OCI-LY7 (cell line): ENCODE data around the gene TFRC. TPM values are rescaled to one million over a fixed set of nuclear protein-coding genes. Genes with fewer than 3 reads are reported as not detected.
"Not testable (repeated sequence)": the region's sequence is repeated elsewhere in the genome, so short reads cannot be mapped to it uniquely, and the experiment has no call there.

Source experiments
- BruUV-seq: library from RNA; stranded (reverse); fragments of 400-500 nt; replicated peaks from 2 replicates; lab custom pipeline; 2021; lab: Mats Ljungman, UMichigan
- CTCF ChIA-PET: fragments of 300-600 bp; sonication (Branson Sonifier 250); formaldehyde crosslinking; loops from one replicate; lab custom pipeline; 2022; ENCODE audit warnings: antibody characterized with exemption; ENCODE audit not compliant: unreplicated experiment; lab: Charles Lee
- POLR2A ChIA-PET: fragments of 300-600 bp; sonication (Branson Sonifier 250); formaldehyde crosslinking; loops from one replicate; lab custom pipeline; 2022; ENCODE audit warnings: antibody characterized with exemption; lab: Charles Lee
- DNase-seq: peaks from one replicate; pipeline ENCODE4 v3.0.0-alpha.2; 2015; ENCODE audit warnings: low spot score
- H2AFZ ChIP-seq: fragments of 200-600 bp; sonication (generic), shearing (Covaris generic); 2 replicates; pipeline ENCODE4 v1.6.1; 2014; ENCODE audit warnings: mild to moderate bottlenecking, antibody characterized with exemption, low read length, moderate library complexity
- H3K27ac ChIP-seq: fragments of 200-600 bp; sonication (generic); 2 replicates; pipeline ENCODE4 v1.5.1; 2014; ENCODE audit warnings: mixed run types, low read depth, mild to moderate bottlenecking, moderate library complexity, low read length, inconsistent platforms; ENCODE audit not compliant: poor library complexity, severe bottlenecking
- H3K36me3 ChIP-seq: fragments of 200-600 bp; sonication (generic); 2 replicates; pipeline ENCODE4 v1.6.1; 2014; ENCODE audit warnings: mild to moderate bottlenecking, antibody characterized with exemption, low read length, moderate library complexity, mixed read lengths; ENCODE audit not compliant: insufficient read depth
- H3K4me1 ChIP-seq: fragments of 200-600 bp; sonication (generic); 2 replicates; pipeline ENCODE4 v1.5.1; 2014; ENCODE audit warnings: mild to moderate bottlenecking, low read length; ENCODE audit not compliant: insufficient read depth, poor library complexity, severe bottlenecking
- H3K4me2 ChIP-seq: fragments of 200-600 bp; sonication (generic); 2 replicates; pipeline ENCODE4 v1.6.1; 2014; ENCODE audit warnings: mild to moderate bottlenecking, low read length
- H3K4me3 ChIP-seq: fragments of 200-600 bp; sonication (generic); 2 replicates; pipeline ENCODE4 v1.5.1; 2014; ENCODE audit warnings: mild to moderate bottlenecking, low read depth, low read length; ENCODE audit not compliant: poor library complexity, severe bottlenecking
- H3K79me2 ChIP-seq: fragments of 200-600 bp; sonication (generic); 2 replicates; pipeline ENCODE4 v1.6.1; 2016; ENCODE audit warnings: low read depth, mild to moderate bottlenecking, low read length, moderate library complexity, mixed read lengths; ENCODE audit not compliant: insufficient read depth
- H3K9me2 ChIP-seq: fragments of 200-600 bp; sonication (generic); 2 replicates; pipeline ENCODE4 v1.6.1; 2016; ENCODE audit warnings: mild to moderate bottlenecking, low read length, mixed read lengths; ENCODE audit not compliant: insufficient read depth
- H3K9me3 ChIP-seq: fragments of 200-600 bp; sonication (generic); 2 replicates; pipeline ENCODE4 v1.6.1; 2014; ENCODE audit warnings: mild to moderate bottlenecking, mixed run types, low read length, mixed read lengths
- H4K20me1 ChIP-seq: fragments of 200-600 bp; sonication (generic); 2 replicates; pipeline ENCODE4 v1.6.1; 2014; ENCODE audit warnings: mild to moderate bottlenecking, antibody characterized with exemption, low read length, moderate library complexity, mixed read lengths; ENCODE audit not compliant: insufficient read depth
- EZH2phosphoT487 ChIP-seq: fragments of 200-600 bp; sonication (generic); IDR thresholded peaks from 2 replicates; pipeline ENCODE4 v1.6.1; 2018; ENCODE audit warnings: low read depth, borderline replicate concordance, mild to moderate bottlenecking, mixed run types, antibody characterized with exemption, low read length, moderate library complexity, mixed read lengths
- intact Hi-C: fragments of 100-400 bp; cut with micrococcal nuclease; formaldehyde crosslinking; loops from one replicate; pipeline ENCODE4 v1.10.0; 2022; ENCODE audit not compliant: unreplicated experiment
- total RNA-seq, 2 experiments: library from RNA; depleted of rRNA in 1 of 2; stranded (reverse); fragments of >200 nt in 1 of 2; shearing (Covaris generic) in 1 of 2; gene quantifications; 2 replicates each; pipeline ENCODE4 v1.2.3, GENCODE V29; 2014 to 2022
- TF ChIP-seq, protein P1 (sequence below): fragments of 200-600 bp; sonication (generic); conservative IDR thresholded peaks from 2 replicates; pipeline ENCODE4 v1.5.1; 2014; ENCODE audit warnings: mild to moderate bottlenecking, antibody characterized with exemption, low read length, moderate library complexity, mixed read lengths

TFRC gene
- total RNA-seq, 2 experiments from 2014 or later: 127 to 236 TPM

DNA sequence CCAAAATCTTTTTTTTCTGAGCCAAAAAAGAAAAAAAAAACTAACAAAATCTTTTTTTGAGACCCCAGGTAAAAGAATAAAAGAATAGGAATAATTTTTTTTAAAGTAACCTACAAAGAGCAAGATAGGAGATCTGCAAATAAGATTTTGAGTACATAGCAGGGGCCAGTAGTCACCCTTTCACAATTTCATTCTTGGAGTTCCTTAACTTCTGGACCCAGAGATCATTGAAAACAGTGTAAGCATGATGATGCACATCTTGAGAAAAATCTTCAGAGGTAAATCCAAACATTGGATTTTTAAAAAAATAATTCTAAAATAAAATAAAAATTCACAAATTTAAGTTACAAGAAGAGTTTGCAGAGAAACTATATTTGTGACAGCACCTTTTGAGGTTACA is 18.8 kb downstream of the TFRC start:
- DNase-seq: no peak
- Histone ChIP-seq H4K20me1 (no peaks in the 10 kb centered on the region), H3K27ac (no peak overlapping the region), H3K36me3 (peaks cover 99% of the 10 kb centered on the region), H3K4me2 (no peak overlapping the region), H2AFZ (no peak overlapping the region), H3K79me2 (no peaks in the 10 kb centered on the region), H3K4me3 (no peak overlapping the region), H3K9me2 (no peaks in the 10 kb centered on the region), H3K4me1 (no peaks in the 10 kb centered on the region), H3K9me3 (no peaks in the 10 kb centered on the region)
- intact Hi-C loops: no loop called here
- no TSS peak for BruUV-seq
- no peak for TF ChIP-seq EZH2phosphoT487
- TF ChIP-seq, protein P1, sequence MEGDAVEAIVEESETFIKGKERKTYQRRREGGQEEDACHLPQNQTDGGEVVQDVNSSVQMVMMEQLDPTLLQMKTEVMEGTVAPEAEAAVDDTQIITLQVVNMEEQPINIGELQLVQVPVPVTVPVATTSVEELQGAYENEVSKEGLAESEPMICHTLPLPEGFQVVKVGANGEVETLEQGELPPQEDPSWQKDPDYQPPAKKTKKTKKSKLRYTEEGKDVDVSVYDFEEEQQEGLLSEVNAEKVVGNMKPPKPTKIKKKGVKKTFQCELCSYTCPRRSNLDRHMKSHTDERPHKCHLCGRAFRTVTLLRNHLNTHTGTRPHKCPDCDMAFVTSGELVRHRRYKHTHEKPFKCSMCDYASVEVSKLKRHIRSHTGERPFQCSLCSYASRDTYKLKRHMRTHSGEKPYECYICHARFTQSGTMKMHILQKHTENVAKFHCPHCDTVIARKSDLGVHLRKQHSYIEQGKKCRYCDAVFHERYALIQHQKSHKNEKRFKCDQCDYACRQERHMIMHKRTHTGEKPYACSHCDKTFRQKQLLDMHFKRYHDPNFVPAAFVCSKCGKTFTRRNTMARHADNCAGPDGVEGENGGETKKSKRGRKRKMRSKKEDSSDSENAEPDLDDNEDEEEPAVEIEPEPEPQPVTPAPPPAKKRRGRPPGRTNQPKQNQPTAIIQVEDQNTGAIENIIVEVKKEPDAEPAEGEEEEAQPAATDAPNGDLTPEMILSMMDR: no peak
- CTCF ChIA-PET: interaction anchor here (0.7 kb wide), 1 partner anchor 211 kb away, joined by 3 read pairs; no protein-coding TSS in a partner anchor
- POLR2A ChIA-PET: interaction anchor here (0.6 to 1.3 kb wide), 2 partner anchors 11 to 488 kb away, joined by 3 to 8 read pairs; no protein-coding TSS in a partner anchor

DNA sequence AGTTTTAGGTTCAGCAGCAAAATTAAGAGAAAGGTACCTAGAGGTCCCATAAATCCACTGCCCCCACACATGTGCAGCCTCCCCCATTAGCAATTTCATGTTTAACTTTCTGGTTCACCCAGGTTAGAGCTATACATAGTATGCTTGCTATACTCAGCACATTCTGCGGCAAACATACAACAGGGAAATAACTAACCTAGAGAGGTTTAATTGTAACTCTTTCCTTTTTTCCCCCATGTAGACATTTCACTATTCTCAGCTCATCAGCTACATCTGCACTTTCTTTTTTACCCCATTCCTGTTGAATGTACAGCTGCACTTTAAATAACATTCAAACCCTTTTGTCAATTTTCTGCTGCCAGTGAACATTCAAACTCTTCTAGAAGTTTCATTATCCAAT is 21.1 kb downstream of the TFRC start:
- ChIA-PET POLR2A (no interaction called here), CTCF (no interaction called here)
- H2AFZ ChIP-seq: no peak overlapping the region
- no peaks in the 10 kb centered on the region for H3K79me2 ChIP-seq
- intact Hi-C loops: no loop called here
- peaks cover 99% of the 10 kb centered on the region for H3K36me3 ChIP-seq
- no peak overlapping the region for H3K4me2 ChIP-seq
- no peak for DNase-seq
- H3K27ac ChIP-seq: no peak overlapping the region
- no peaks in the 10 kb centered on the region for H3K9me2 ChIP-seq
- BruUV-seq: TSS peak; percentile 56
- H3K4me1 ChIP-seq: no peaks in the 10 kb centered on the region
- no peak for TF ChIP-seq EZH2phosphoT487
- TF ChIP-seq, protein P1: no peak
- H3K4me3 ChIP-seq: no peak overlapping the region
- no peaks in the 10 kb centered on the region for H3K9me3 ChIP-seq
- no peaks in the 10 kb centered on the region for H4K20me1 ChIP-seq

DNA sequence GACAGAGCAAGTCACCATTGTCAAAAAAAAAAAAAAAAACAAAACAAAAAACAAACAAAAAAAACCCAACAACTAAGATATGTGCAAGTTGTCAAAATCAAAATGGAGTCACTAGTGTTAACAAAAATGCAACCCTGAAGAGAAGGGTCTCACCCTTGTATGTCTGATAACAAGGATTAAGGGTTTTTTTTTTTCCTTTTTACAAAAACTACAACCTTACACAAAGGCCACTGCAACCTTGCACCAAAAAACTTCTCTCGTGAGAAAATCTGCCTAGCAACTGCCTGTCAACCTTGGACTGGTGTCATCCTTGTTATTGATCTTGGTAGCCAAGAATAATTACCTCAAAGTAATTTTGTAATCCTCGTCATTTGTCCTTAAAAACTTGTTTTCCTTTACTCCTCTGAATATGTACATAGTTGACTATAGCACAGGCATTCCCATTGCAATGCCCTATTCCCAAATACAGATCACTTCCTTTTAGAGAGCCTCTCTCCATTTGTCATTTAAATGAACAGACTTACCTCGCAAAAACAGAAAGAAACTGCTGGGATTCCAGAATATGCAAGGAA is 24.0 kb downstream of the TFRC start:
- Histone ChIP-seq H3K9me3 (no peaks in the 10 kb centered on the region), H3K4me3 (no peak overlapping the region), H3K79me2 (no peaks in the 10 kb centered on the region), H4K20me1 (no peaks in the 10 kb centered on the region), H2AFZ (no peak overlapping the region), H3K4me1 (no peaks in the 10 kb centered on the region), H3K36me3 (peaks cover 98% of the 10 kb centered on the region), H3K9me2 (no peaks in the 10 kb centered on the region), H3K27ac (no peak overlapping the region), H3K4me2 (no peak overlapping the region)
- ChIA-PET CTCF (no interaction called here), POLR2A (interaction anchor here (0.7 kb wide), 1 partner anchor 184 kb away, joined by 5 read pairs; no protein-coding TSS in a partner anchor)
- no TSS peak for BruUV-seq
- intact Hi-C loops: no loop called here
- DNase-seq: no peak
- TF ChIP-seq, protein P1: no peak
- no peak for TF ChIP-seq EZH2phosphoT487

DNA sequence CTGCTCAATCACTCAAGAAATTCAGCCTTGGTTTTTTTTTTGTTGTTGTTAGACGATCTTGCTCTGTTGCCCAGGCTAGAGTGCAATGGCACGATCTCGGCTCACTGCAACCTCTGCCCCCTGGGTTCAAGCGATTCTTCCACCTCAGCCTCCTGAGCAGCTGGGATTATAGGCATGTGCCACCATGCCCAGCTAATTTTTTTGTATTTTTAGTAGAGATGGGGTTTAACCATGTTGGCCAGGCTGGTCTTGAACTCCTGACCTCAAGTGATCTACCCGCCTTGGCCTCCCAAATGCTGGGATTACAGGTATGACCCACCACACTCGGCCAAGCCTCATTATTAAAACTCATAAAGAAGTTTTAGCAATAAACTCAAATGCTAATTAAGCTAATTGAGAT is 25.5 kb downstream of the TFRC start:
- H2AFZ ChIP-seq, intact Hi-C loops, CTCF ChIA-PET, H4K20me1 ChIP-seq, POLR2A ChIA-PET, H3K4me3 ChIP-seq, H3K9me3 ChIP-seq, BruUV-seq, H3K79me2 ChIP-seq, H3K9me2 ChIP-seq, H3K27ac ChIP-seq, DNase-seq, H3K4me2 ChIP-seq, H3K4me1 ChIP-seq: not testable (repeated sequence)
- peaks cover 98% of the 10 kb centered on the region for H3K36me3 ChIP-seq
